SK-N-SH treated with all-trans-retinoic acid at 6 μM for 48 hours (cell line): ENCODE results near the gene SIRT7.

Source experiments
- PATZ1 ChIP-seq: fragments of 250-450 bp; sonication (Bioruptor Pico); IDR thresholded peaks from 2 replicates; pipeline ENCODE4 v1.8.0; 2020; ENCODE audit warnings: mild to moderate bottlenecking, moderate library complexity, borderline replicate concordance
- PPARA ChIP-seq: fragments of 250-450 bp; sonication (Bioruptor Pico); IDR thresholded peaks from 2 replicates; pipeline ENCODE4 v1.5.0; 2020; ENCODE audit warnings: mild to moderate bottlenecking, borderline replicate concordance
- SNAI2 ChIP-seq: fragments of 250-450 bp; sonication (Bioruptor Pico); IDR thresholded peaks from 2 replicates; pipeline ENCODE4 v1.5.0; 2020; ENCODE audit warnings: mild to moderate bottlenecking, moderate library complexity
- ZNF565 ChIP-seq: fragments of 450-650 bp; formaldehyde crosslinking; conservative IDR thresholded peaks from 2 replicates; pipeline ENCODE4 v1.5.0; 2020; ENCODE audit warnings: low read depth, mild to moderate bottlenecking, moderate library complexity

- TF ChIP-seq PATZ1 (CRISPR knock-in tag) (no peak), SNAI2 (CRISPR knock-in tag) (no peak), ZNF565 (CRISPR knock-in tag) (no peak), PPARA (CRISPR knock-in tag) (no peak)
Observed at GRCh38 chr17:81944858-81945257, 26.9 kb upstream of the SIRT7 start.
